Uterus (tissue), 4 donors: ENCODE data around the gene ACE2. TPM values are rescaled to one million over a fixed set of nuclear protein-coding genes. Genes with fewer than 3 reads are reported as not detected.

ENCODE experiments used
- DNase-seq, 2 donors: peaks; one replicate each; pipeline ENCODE4 v3.0.0-alpha.2; 2019 to 2020
- H3K27ac ChIP-seq, 2 donors: fragments of 200-600 bp; sonication (generic); 1 replicate in 1 of 2; 2 replicates in 1 of 2; pipeline ENCODE4 v1.5.1; 2016 to 2018
- H3K27me3 ChIP-seq, 2 donors: fragments of 200-600 bp; sonication (generic); one replicate each; pipeline ENCODE4 v1.5.1; 2018 to 2019; ENCODE audit warnings: control low read depth in 1 of 2
- H3K36me3 ChIP-seq, 2 donors: fragments of 200-600 bp; sonication (generic); one replicate each; pipeline ENCODE4 v1.5.1; 2019; ENCODE audit warnings: control low read depth in 1 of 2
- H3K4me1 ChIP-seq, 2 donors: fragments of 200-600 bp; sonication (generic); one replicate each; pipeline ENCODE4 v1.5.1; 2018 to 2019; ENCODE audit warnings: control low read depth in 1 of 2
- H3K4me3 ChIP-seq, 2 donors: fragments of 200-600 bp; sonication (generic); 1 replicate in 1 of 2; 2 replicates in 1 of 2; pipeline ENCODE4 v1.5.1; 2018 to 2019; ENCODE audit warnings: mild to moderate bottlenecking in 1 of 2
- H3K9me3 ChIP-seq, 2 donors: fragments of 200-600 bp; sonication (generic); one replicate each; pipeline ENCODE4 v1.5.1; 2019; ENCODE audit warnings: control low read depth in 1 of 2
- CTCF ChIP-seq, 4 experiments: fragments of 200-600 bp in 2 of 4; fragments of 450-650 bp in 2 of 4; sonication (generic) in 2 of 4; IDR thresholded peaks; one replicate each; pipeline ENCODE4 v1.5.1; 2016 to 2019; ENCODE audit warnings: antibody characterized with exemption in 4 of 4, mild to moderate bottlenecking in 2 of 4, moderate library complexity in 1 of 4
- POLR2A ChIP-seq, 2 donors: fragments of 450-650 bp; IDR thresholded peaks; one replicate each; pipeline ENCODE4 v1.6.1; 2016; ENCODE audit warnings: antibody characterized with exemption in 2 of 2, mild to moderate bottlenecking in 1 of 2, moderate library complexity in 1 of 2
- intact Hi-C: fragments of 100-400 bp; cut with DNase I; formaldehyde crosslinking; loops from one replicate; pipeline ENCODE4 v1.15.1; 2023; ENCODE audit warnings: low total_unique reads
- total RNA-seq, 4 donors: library from RNA; depleted of rRNA in 3 of 4; stranded (reverse); fragments of >200 nt in 3 of 4; gene quantifications; one replicate each; pipeline versions ENCODE4 v1.1.0 to v1.2.4, GENCODE V29; 2014 to 2023
- donor health status: DM: yes; HTN: yes; CAD: no.

Gene ACE2
- total RNA-seq, 4 donors from 2014 or later: 0.62 to 1.5 TPM; not detected in 2

- H3K27ac ChIP-seq: no peak overlapping the region
- no peak for DNase-seq
- H3K4me3 ChIP-seq: no peak overlapping the region
- no peaks in the 10 kb centered on the region for H3K27me3 ChIP-seq
- intact Hi-C loops: no loop called here
- H3K36me3 ChIP-seq: no peaks in the 10 kb centered on the region
- TF ChIP-seq POLR2A (IDR thresholded peaks at IDR 0.05): no peak
- TF ChIP-seq CTCF (IDR thresholded peaks at IDR 0.05): no peak
- no peaks in the 10 kb centered on the region for H3K9me3 ChIP-seq
- H3K4me1 ChIP-seq: no peaks in the 10 kb centered on the region
Observed at GRCh38 chrX:15529165-15529564, 71.6 kb downstream of the ACE2 start.

GRCh38 chrX:15525664-15526416, 74.9 kb downstream of the ACE2 start:
- intact Hi-C loops: no loop called here
- H3K4me1 ChIP-seq: no peaks in the 10 kb centered on the region
- TF ChIP-seq CTCF (IDR thresholded peaks at IDR 0.05) (no peak), POLR2A (IDR thresholded peaks at IDR 0.05) (no peak)
- H3K27me3 ChIP-seq: no peaks in the 10 kb centered on the region
- H3K9me3 ChIP-seq: no peaks in the 10 kb centered on the region
- no peak overlapping the region for H3K27ac ChIP-seq
- DNase-seq: no peak
- H3K4me3 ChIP-seq: no peak overlapping the region
- H3K36me3 ChIP-seq: no peaks in the 10 kb centered on the region

GRCh38 chrX:15524417-15524816, 76.3 kb downstream of the ACE2 start:
- H3K27me3 ChIP-seq: no peaks in the 10 kb centered on the region
- H3K27ac ChIP-seq: no peak overlapping the region
- no peaks in the 10 kb centered on the region for H3K4me1 ChIP-seq
- intact Hi-C loops: no loop called here
- no peak overlapping the region for H3K4me3 ChIP-seq
- DNase-seq: no peak
- H3K9me3 ChIP-seq: no peaks in the 10 kb centered on the region
- H3K36me3 ChIP-seq: no peaks in the 10 kb centered on the region
- TF ChIP-seq CTCF (IDR thresholded peaks at IDR 0.05) (no peak), POLR2A (IDR thresholded peaks at IDR 0.05) (no peak)

GRCh38 chrX:15523088-15523487, 77.7 kb downstream of the ACE2 start:
- intact Hi-C loops: no loop called here
- TF ChIP-seq CTCF (IDR thresholded peaks at IDR 0.05): no peak
- no peak for TF ChIP-seq POLR2A (IDR thresholded peaks at IDR 0.05)
- no peaks in the 10 kb centered on the region for H3K9me3 ChIP-seq
- DNase-seq: no peak
- H3K27me3 ChIP-seq: no peaks in the 10 kb centered on the region
- H3K27ac ChIP-seq: no peak overlapping the region
- no peak overlapping the region for H3K4me3 ChIP-seq
- H3K4me1 ChIP-seq: no peaks in the 10 kb centered on the region
- no peaks in the 10 kb centered on the region for H3K36me3 ChIP-seq

GRCh38 chrX:15522464-15522863, 78.3 kb downstream of the ACE2 start:
- Histone ChIP-seq H3K36me3 (no peaks in the 10 kb centered on the region), H3K27me3 (no peaks in the 10 kb centered on the region), H3K27ac (no peak overlapping the region), H3K9me3 (no peaks in the 10 kb centered on the region), H3K4me3 (no peak overlapping the region), H3K4me1 (no peaks in the 10 kb centered on the region)
- TF ChIP-seq CTCF (IDR thresholded peaks at IDR 0.05) (no peak), POLR2A (IDR thresholded peaks at IDR 0.05) (no peak)
- DNase-seq: no peak
- intact Hi-C loops: no loop called here
